ENCODE data around the gene CDH13.

CDH13 gene

DNA sequence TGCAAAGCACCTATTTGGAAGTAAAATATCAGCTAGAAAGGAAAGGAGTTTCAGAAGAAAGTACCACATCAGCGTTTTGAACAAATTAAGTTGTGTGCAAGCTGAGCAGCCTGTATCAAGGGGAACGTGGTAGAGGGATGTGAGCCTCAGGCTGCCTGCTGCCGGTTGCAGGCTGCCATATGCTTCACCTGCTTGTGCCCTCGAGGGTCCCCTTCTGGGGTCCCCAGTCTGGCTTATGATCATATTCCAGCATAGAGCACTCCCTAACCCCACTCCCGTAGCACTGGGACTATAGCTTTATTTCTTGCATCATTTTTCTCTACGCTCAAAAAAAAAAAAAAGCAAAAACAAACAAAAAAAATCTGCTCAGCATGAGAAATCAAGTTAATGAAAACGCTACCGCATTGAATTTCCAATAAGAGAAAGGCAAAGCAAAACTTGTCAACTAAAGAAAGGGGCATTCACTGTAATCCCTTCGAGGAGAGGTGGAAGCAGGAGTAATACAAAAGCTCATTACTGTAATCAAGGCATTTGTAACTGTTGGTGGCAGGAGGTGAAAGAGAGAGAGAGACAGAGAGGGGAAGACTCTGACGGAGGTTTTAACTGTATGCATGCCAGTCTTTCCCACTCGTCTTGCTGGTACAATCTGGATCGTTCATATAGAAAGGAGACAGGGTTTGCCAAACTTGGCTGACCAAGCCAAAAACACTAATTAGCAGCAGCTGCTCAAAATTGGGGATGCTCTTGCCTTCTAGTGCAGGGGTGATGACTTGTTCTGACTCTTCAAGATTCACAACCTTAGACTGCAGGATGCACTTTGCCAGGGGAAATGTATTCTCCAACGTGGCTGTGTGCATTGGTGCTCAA, 922.8 kb downstream of the CDH13 start:
- DNase-seq: no peak

DNA sequence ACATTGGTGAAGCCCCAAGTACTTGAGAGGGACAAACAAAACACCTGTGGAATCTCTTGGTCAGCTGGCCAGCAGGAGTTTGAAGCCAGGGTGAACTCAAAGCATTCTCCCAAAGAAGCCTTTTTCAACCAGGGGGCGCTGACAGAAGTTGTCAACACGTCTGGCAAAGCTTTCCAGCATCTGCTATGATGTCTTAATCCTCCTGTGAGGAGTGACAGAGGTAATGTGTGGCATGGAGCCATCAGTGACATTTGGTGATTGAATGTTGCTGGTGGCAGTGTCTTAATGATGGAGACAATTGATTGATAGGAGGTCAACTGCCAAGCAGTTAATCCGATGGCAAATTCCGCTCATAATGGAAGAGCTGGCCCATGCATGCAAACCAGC, 923.4 kb downstream of the CDH13 start:
- no peak for DNase-seq

DNA sequence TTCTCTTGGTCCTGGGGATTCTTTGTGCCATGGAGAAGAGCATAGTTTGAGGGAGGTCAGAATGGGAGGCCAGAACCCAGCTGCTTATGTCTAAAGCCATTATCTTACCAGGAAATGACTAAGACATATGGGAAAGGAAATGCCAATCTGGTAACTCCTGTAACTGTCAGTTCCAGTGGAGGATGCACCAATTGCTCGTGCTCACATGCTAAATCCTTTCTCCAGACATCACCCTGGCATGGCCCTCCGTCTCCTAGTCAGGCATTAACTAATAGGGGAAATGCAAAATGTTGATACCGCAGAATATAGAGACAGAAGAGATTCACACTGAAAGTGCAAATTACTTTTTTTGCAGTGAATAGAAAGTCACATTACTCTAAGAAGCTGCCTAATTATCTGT, 925.5 kb downstream of the CDH13 start:
- no peak for DNase-seq

DNA sequence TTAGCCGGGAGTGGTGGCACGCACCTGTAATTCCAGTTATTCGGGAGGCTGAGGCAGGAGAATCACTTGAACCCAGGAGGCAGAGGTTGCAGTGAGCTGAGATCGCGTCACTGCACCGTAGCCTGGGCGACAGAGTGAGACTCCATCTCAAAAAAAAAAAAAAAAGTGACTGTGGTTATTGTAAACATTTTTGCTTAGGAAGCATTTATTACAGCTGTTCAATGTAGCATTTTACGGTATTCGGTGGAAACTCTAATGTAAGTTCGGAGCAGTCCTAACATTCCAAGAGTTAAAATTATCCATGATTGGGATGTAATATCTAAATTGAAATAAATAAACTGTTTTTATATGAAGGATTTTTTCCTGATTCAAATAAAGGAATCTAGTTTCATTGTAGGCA, 926.2 kb downstream of the CDH13 start:
- DNase-seq: no peak

DNA sequence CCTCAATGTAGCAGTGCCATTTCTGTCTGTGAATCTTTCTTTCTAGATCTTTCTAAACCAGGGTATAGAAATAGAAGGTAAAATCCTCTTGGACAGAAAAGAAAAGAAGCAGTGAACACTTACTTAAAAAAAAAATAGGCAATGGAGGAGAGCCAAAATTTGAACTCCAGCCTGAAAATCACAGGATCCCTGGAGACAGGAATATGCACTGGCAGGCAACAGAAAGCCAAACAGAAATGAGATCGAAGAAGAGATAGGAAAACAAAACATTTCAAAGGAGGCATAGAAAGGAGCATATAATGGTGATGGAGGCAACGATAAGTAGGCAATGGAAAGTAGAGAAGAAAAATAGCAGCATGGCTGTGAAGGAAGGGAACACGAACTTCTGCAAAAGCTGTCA, 927.3 kb downstream of the CDH13 start:
- no peak for DNase-seq

DNA sequence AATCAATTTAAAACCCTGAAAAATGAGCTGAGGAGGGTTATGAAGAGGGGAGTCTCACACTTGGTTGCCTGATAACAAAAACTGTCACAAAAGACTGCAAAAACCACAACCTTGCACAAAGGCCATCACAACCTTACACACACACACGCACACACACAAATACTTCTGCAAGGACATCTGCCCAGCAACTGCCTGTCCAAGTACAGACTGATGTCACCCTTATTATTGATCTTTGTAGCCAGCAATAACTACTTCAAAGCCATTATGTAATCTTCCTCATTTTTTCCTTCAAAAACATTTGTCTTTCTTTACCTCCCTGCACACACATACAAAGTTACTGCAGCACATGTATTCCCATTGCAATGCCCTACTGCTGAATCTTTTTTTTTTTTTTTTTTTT, 927.8 kb downstream of the CDH13 start:
- no peak for DNase-seq

DNA sequence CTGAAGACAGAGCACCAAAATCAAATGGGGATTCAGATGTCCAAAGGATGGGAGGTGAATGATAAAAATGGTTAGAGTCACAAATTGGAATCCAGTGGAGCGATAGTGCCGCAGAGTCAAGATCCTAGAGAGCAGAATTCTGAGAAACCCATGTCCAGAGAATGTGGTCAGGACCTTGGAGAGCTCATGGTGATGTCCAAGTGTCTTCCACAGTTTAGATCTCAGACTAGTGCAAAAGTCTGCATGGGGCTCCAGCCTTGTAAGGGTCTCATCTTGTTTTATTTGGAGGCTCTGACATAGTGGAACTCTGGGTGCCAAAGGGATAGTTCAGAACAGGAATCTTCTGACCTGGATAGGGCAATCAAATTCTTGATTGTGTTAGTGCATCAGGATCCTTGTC, 935.1 kb downstream of the CDH13 start:
- no peak for DNase-seq

DNA sequence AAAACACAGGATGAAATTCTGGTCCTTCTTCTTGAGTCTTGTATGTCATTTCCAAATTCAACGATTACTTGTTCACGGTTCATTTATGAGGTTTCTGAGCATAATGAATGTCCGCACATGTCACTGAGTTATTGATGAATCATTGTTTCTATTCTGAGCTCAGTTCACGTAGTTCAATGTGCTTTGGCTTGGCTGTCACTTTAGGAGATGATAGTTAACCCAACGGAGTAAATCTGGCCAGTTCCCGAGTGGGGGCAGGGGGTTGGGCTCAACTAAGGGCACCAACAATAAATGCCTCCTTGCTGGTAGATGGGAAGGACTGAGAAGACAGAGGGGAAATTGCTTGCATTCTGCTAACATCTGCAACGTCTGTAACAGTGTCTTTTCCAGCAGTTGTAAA, 941.6 kb downstream of the CDH13 start:
- no peak for DNase-seq

DNA sequence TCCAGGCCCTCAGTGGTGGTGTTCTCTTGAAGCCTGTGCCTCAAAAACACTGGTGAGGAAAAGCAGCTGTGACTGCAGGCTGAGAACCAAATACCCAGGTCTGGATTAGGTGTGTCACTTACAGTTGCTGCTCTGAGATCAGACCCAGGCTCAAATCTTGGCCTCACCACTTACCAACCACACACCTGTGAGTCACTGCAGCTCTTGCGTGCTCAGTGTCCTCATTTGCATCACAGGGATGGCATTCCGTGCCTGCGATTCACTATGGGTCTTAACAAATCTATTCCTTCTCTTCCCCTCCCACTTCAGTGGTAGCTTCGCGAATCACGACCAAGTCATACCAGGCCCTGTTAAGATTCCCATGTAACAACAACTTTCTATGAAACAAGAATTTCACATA, 947.6 kb downstream of the CDH13 start:
- no peak for DNase-seq

DNA sequence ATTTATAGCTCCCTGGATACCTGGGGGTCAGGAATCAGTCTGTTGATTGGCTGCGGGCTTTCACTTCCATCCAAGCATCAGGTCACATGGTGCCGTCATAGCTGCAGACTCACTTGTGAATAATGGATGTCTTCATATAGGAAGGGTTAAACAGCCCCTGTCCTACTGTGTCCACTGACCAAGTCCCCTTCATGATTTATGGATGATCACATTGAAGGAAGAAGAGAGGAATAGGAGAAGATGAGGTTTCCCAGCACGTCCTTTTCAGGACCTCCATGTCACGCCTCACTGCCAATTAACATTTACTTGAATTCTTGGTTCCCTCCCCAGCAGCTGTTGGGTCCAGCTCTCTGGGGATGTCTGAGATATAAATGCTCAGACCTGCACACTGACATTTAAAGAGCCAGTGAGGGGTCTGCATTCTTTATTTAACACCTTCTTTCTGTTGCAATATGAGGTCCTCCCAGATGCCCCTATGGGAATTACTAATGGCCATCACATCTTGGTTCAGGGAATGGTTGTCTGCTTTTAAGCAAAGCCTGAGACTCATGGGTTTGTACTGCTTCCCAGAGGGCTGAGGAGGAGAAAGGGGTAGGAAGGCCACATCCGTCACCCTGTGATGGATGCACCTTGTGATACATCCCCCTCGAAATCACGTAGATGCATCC, 950.4 kb downstream of the CDH13 start:
- no peak for DNase-seq

DNA sequence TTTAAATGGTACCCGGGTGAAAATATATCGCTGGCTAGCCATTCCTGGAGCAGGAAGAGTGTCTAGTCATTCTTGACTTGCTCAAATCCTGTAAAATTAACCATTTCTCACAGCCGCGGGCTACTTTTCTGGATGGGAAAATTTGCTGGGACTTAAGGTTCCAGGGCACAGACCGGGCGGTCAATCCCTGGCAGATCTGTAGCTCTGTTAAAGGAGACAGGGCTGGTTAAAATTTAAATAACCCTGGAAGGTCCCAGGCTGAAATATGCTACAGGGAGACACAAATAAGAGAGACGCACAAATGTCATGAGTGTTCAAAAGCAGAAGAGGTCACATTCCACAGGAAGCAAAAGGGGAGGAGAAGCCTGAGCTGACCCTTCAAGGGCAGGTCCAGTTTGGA, 951.4 kb downstream of the CDH13 start:
- no peak for DNase-seq

DNA sequence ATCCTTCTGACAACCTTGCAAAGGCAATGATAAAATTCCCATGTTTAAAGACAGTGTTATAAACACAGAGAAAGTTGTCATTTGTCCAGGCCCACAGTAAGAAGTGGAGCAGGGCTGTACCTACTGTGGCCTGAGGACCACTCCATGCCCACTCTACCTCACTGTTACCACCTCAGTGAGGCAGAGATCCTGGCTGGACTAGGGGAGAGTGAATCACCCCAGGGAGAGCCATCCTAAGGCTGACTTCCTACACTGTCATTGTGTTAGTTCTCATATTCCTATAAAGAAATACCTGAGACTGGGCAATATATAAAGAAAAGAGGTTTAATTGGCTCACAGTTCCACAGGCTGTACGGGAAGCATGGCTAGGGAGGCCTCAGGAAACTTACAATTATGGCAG, 952.3 kb downstream of the CDH13 start:
- no peak for DNase-seq

DNA sequence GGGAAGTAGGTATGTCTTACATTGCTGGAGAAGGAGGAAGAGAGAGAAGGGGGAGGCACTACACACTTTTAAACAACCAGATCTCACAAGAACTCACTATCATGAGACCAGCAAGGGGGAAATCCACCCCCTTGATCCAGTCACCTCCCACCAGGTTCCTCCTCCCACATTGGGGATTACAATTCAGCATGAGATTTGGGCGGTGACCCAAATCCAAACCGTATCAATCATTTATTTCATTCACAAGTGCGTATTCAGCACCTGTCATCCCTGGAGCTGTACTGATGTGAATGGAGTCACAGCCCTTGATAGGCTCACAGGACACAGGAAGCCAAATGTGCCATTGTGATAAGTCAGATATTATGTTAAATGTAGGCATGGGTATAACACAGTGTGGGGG, 952.7 kb downstream of the CDH13 start:
- DNase-seq: no peak

DNA sequence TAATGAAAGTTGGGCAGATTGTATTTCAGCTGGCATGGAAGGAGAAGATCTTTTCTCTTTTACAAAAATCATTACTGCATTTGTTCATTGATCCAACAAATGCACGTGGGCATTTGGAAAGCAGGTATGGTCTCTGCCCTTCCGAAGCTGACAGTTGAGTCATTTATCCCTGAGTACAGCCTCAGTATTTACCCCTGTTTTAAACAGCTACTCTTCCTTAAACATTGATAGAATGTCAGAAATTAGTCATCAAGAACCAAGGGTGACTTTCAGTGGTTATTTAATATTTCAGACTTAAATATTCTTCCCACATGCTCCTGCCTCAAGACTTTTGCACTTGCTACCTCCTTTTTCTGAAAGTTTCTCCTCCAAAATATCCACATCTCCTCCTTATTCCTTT, 954.3 kb downstream of the CDH13 start:
- DNase-seq: no peak

DNA sequence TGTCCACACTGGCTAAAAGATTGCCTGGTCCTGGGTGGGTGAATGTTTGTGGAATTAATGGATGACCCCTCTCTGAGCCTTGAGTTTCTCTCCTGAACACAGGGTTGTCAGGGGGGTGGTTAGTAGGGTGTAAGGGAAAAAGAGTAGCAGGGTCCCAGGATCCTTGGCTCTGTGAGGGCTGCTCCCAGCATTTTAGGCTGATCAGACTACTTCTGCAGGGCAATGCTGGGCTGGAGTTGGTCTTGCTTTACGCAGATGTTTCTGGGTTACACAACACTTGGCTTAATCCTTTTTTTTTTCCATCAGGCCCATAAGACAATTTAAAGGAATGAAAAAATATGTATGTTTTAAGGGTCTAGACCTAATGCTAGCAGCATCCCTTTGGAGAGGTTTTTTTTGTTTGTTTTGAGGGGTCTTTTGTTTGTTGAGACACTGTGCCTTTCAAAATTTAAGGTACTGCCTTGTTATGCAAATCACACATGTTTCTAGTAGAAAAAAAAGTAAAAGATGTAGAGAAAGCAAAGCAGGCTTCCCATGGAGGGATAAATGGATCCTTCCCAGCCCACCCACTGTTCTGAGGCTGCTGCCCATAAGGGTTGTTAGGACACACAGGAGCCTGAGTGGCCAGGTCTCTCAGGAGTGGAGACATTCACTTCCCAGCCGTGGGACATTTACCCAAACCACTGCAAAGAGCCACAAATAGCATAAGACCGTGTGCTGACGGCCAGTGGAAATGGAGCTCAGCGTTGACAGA, 955.4 kb downstream of the CDH13 start:
- DNase-seq: no peak

DNA sequence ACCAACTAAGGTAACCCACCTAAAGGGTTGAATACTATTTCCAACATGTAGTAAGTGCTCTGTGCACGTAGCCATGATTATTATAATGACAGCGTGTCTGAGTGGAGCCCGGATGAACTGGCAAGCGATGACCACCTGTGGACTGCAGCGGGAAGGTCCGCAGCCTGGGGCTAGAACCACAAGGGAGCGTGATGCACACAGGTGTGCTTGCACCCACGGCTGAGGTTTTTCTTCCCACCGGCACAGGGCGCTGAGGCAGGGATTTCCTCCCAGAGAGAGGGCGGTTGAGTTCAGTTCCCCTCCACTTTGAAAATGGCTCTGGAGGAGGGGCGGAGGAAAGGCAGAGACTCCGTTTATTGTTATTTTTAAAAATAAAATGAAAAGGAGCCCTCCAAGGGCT, 959.3 kb downstream of the CDH13 start:
- no peak for DNase-seq

DNA sequence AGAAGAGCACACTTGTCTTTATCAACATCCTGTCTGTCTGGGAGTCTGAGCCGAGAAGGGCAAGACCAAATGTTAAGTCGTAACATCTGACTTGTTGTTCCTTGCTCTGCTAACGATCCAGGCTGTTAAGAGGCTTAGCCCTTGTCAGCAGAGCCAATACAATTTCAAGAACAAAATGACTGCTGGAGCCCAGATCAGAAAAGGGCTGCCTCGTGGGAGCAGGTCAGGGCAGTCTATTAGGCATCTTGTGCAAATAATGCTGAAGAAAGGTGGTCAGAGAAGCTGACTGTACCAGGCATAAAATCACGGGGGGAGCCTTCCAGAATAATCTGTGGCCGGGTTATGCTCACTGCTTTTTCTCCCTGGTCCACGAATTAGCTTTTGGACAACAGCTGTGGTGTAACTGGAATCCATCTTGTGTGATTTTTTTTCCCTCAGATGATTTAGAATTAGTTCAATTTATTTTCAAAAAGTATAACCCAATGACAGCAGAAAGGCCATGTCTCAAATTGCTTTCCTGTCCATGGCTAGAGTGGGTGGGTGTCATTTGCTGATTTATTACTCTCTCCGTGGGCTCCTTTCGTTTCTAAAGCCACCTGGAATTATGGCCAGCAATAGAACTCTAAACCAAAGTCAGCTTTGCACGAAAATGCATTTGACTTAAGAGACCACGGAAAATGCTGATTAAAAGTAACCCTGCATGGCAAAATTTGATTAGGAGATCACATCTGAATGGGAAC, 959.9 kb downstream of the CDH13 start:
- no peak for DNase-seq

DNA sequence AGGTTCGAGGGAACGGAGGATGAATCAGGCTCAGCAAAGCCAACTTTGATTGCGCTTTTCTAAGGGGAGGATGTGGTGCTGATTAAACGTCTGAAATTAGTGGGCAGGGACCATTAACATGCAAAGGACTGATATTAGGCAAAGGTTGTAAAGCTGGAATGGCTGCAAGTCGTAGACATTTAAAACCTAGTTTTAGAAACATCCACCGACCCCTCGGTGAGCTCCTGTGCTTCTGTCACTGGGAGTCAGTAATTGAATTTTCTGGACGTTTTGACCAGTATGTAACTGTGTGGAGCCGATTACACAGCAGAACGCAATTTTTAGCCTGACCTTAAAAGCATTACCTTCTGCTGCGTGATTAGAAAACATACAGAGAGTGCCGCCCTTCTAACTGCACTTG, 960.4 kb downstream of the CDH13 start:
- no peak for DNase-seq

DNA sequence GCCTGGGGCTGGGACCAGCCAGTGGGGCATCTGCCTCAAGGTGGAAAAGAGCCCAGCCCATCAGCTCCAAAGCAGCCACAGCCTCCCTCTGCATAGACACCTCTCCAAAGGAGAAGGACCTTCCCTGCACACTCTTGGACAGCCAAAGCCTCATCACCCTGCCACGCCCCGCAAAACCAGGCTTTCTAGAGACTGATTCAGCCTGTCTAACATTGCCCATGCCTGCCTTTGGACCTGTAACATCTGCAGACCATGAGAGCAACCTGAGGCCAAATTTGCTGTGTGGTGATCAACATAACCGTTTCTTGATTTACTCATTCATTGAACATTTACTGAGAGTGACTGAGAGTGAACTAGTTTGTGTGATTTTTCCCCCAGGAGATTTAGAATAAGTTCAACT, 961.3 kb downstream of the CDH13 start:
- DNase-seq: no peak

DNA sequence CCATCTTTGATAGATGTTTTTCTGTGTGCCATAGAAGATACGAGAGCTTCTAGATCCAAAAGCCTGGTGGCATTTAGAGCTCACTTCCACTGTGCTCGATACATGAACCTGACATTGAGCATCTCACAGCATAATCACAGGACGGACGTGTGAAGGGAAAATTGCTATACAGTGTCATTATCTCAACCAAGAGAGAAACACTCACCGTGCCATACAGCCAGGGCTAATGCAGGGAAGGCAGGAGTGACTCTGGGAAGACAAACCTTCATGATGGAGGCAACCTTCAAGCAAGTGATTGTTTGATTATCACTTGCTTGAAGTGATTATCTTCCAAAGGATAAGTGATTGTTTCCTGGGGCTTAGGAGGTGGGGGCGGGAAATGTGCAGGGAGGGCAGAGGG, 962.8 kb downstream of the CDH13 start:
- no peak for DNase-seq

DNA sequence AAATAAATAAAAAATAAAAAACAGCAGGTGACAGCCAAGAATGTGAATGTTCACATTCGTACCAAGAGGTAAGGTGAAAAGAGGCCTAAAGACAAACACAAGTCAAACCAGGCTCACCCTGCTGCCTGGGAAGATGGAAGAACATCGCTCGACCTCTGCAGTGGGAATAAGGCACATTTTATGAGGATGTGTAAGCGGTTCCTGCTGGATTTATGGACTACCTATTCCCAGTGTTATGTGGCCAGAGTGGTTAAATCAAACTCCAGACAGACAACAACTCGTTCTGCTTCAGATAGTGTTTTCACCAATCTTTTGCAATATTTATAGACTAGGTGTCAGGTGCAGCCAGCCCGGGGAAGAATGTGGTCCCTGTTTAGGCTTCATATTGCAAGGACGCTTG, 966.0 kb downstream of the CDH13 start:
- DNase-seq: no peak

DNA sequence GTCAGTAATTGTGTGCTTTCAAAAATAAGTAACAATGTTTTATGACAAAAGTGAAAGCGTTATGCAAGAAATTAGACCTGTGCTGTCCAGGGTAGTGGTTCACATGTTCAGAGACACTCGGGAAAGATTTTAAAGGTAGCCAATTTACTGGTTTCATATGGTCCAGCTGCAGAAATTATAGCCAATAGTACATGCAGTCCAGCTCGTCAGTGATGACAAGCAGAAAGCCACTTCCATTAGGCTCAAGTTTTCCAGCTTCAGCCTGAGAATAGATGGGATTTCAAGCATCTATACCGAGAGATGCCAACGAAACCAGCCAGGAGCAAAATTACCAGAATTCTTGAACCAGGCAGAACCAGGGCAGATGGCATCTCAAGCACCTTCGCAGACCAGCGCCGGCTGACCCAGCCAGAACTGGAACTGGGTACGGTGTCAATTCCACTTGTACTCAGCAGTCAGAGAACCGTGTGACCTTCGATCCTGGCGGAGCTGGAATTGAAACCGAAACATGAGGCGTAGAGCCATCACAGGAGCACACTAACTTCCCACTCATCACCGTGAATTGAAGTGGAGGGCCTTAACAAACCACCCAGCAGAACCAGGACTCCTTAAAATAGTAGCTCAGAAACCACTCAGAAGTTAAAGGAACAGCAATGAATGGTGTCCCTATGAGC, 973.2 kb downstream of the CDH13 start:
- DNase-seq: no peak
